ENCODE measurements around the gene NIP7.
"Not testable (repeated sequence)": the region's sequence is repeated elsewhere in the genome, so short reads cannot be mapped to it uniquely, and the experiment has no call there.

Gene NIP7

GRCh38 chr16:69339289-69340094, at the start of gene NIP7, which contains the start of gene COG8:
TSS of gene NIP7 (plus strand) at chr16:69339772. CDS start at chr16:69339830, 58 bp downstream.
TSS of gene COG8 (minus strand) at chr16:69339564. CDS start at chr16:69339552, 12 bp downstream.
- DNase-seq = peak; percentile 96

GRCh38 chr16:69291657-69292056, 47.9 kb upstream of the NIP7 start:
- DNase-seq = not testable (repeated sequence)

- DNase-seq = no peak
These were observed 46.2 kb upstream of the NIP7 start for GRCh38 chr16:69293401-69293800.

GRCh38 chr16:69294051-69294450, 45.5 kb upstream of the NIP7 start:
- no peak for DNase-seq

GRCh38 chr16:69296771-69297170, 42.8 kb upstream of the NIP7 start:
- not testable (repeated sequence) for DNase-seq

- no peak for DNase-seq
These were observed 41.3 kb upstream of the NIP7 start for GRCh38 chr16:69298261-69298660.

- DNase-seq = no peak
These were observed 38.4 kb upstream of the NIP7 start for GRCh38 chr16:69301187-69301586.

- DNase-seq = no peak
These were observed 37.7 kb upstream of the NIP7 start for GRCh38 chr16:69301861-69302260.

- DNase-seq = no peak
These were observed 37.3 kb upstream of the NIP7 start for GRCh38 chr16:69302301-69302700.

- no peak for DNase-seq
These were observed 33.5 kb upstream of the NIP7 start for GRCh38 chr16:69306031-69306430.

GRCh38 chr16:69307091-69307490, 32.5 kb upstream of the NIP7 start:
- no peak for DNase-seq

GRCh38 chr16:69307856-69308255, 31.7 kb upstream of the NIP7 start:
- DNase-seq = no peak

- no peak for DNase-seq
These were observed 30.3 kb upstream of the NIP7 start for GRCh38 chr16:69309316-69309715.

GRCh38 chr16:69310653-69311532, 28.7 kb upstream of the NIP7 start, which contains the start of gene VPS4A:
TSS of gene VPS4A (plus strand) at chr16:69311350. CDS start at chr16:69311512, 162 bp downstream.
- DNase-seq = peak; percentile 92

- DNase-seq = peak; percentile 11
These were observed 27.8 kb upstream of the NIP7 start for GRCh38 chr16:69311533-69312387.

GRCh38 chr16:69313469-69313868, 26.1 kb upstream of the NIP7 start:
- DNase-seq = no peak

GRCh38 chr16:69314534-69314933, 25.0 kb upstream of the NIP7 start:
- DNase-seq = no peak

GRCh38 chr16:69315486-69316311, 23.9 kb upstream of the NIP7 start:
- DNase-seq = no peak

- no peak for DNase-seq
These were observed 23.0 kb upstream of the NIP7 start for GRCh38 chr16:69316595-69317034.

- no peak for DNase-seq
These were observed 21.2 kb upstream of the NIP7 start for GRCh38 chr16:69318177-69318910.

- DNase-seq = no peak
These were observed 20.7 kb upstream of the NIP7 start for GRCh38 chr16:69318911-69319289.
